Epithelial cell of esophagus (primary cell): ENCODE measurements around the gene FGD4.

ENCODE experiments used
- DNase-seq: peaks from one replicate; pipeline ENCODE4 v3.0.0; 2010; ENCODE audit warnings: low read depth
- H3K4me3 ChIP-seq: 2 replicates; pipeline ENCODE4 v1.5.1; 2011; ENCODE audit warnings: mild to moderate bottlenecking, low read length, control low read depth
- CTCF ChIP-seq: IDR thresholded peaks from 2 replicates; pipeline ENCODE4 v1.5.1; 2011; ENCODE audit warnings: low read depth, mild to moderate bottlenecking, low read length, control low read depth, inconsistent platforms; ENCODE audit not compliant: insufficient read depth; ENCODE audit errors: missing control alignments

Gene FGD4

GRCh38 chr12:32615441-32615840 is 216.1 kb downstream of the FGD4 start:
- no peak for DNase-seq
- no peak overlapping the region for H3K4me3 ChIP-seq
- TF ChIP-seq CTCF = no peak

GRCh38 chr12:32617534-32617933 is 218.2 kb downstream of the FGD4 start:
- H3K4me3 ChIP-seq = no peak overlapping the region

GRCh38 chr12:32618115-32618514 is 218.8 kb downstream of the FGD4 start:
- H3K4me3 ChIP-seq = no peak overlapping the region
- no peak for TF ChIP-seq CTCF
- DNase-seq = no peak

More at GRCh38 chr12:32617534-32617933, 218.2 kb downstream of the FGD4 start:
- no peak for DNase-seq
- TF ChIP-seq CTCF = no peak

GRCh38 chr12:32627976-32628375 is 228.6 kb downstream of the FGD4 start:
- no peak overlapping the region for H3K4me3 ChIP-seq
- TF ChIP-seq CTCF = no peak
- no peak for DNase-seq

GRCh38 chr12:32641287-32641901 is 242.0 kb downstream of the FGD4 start:
- no peak for DNase-seq
- no peak overlapping the region for H3K4me3 ChIP-seq
- no peak for TF ChIP-seq CTCF

- H3K4me3 ChIP-seq = no peak overlapping the region
- no peak for TF ChIP-seq CTCF
- DNase-seq = no peak
Measured at GRCh38 chr12:32644431-32644830, 245.1 kb downstream of the FGD4 start.

GRCh38 chr12:32647275-32647674 is 247.9 kb downstream of the FGD4 start:
- DNase-seq = no peak
- no peak for TF ChIP-seq CTCF
- no peak overlapping the region for H3K4me3 ChIP-seq
